Measurements from ENCODE around the gene GOLGA2.

GRCh38 chr9:128292009-128292408 is 16.2 kb upstream of the GOLGA2 start:
- TF ChIP-seq, protein P1, sequence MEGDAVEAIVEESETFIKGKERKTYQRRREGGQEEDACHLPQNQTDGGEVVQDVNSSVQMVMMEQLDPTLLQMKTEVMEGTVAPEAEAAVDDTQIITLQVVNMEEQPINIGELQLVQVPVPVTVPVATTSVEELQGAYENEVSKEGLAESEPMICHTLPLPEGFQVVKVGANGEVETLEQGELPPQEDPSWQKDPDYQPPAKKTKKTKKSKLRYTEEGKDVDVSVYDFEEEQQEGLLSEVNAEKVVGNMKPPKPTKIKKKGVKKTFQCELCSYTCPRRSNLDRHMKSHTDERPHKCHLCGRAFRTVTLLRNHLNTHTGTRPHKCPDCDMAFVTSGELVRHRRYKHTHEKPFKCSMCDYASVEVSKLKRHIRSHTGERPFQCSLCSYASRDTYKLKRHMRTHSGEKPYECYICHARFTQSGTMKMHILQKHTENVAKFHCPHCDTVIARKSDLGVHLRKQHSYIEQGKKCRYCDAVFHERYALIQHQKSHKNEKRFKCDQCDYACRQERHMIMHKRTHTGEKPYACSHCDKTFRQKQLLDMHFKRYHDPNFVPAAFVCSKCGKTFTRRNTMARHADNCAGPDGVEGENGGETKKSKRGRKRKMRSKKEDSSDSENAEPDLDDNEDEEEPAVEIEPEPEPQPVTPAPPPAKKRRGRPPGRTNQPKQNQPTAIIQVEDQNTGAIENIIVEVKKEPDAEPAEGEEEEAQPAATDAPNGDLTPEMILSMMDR (IDR thresholded peaks at IDR 0.05), result no peak
- no peak for TF ChIP-seq EZH2 (IDR thresholded peaks at IDR 0.05; ENCODE audit: borderline replicate concordance, insufficient read depth, low read depth, low read length, poor library complexity, severe bottlenecking)
